DMS 273 treated with DMSO at 0.1 percent for 48 hours (cell line): ENCODE results near the gene C1RL.

Experiments used
- DNase-seq: peaks from one replicate; lab custom pipeline; 2025; lab: John Stamatoyannopoulos, UW

C1RL gene

DNA sequence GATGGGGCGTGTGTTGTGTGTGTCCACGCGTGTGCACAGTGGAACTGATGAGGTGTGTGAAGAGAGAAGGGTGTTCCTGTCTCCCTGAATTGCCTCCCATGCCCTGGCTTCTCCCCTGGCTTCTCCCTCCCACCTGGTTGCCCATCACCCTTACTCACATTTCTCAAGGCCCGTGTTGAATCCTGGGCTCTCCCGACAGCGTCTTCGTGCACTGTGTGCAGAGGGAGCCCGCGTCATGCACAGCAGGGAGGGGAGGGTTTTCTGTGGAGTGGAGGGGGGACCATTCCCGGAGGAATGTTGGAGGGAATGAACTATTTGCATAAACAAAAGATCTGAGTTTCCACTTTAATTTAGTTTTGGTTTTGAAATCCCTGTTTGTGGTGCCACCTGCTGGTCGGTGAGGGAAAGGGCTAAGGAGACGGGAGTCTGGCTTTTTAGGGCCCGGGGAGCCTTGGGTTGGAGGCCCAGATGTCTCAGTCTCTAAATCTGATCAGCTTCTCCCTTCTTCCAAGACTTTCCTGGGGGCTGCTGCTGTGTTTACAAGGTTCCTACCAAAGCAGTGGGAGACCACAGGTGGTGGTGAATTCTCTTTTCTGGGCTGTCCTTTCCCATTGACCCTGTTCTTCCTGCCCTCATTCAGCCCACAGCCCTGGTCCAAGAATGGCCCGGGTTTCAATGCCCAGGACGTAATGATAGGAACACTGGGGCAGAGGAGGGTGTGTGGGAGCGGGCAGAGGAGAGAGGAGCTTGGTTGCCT, 16.6 kb downstream of the C1RL start, which contains the start of gene C1R:
TSS of gene C1R (minus strand) at position 217 of the 757 bp plus-strand sequence. CDS start at position 160, 57 bp downstream.
- no peak for DNase-seq

DNA sequence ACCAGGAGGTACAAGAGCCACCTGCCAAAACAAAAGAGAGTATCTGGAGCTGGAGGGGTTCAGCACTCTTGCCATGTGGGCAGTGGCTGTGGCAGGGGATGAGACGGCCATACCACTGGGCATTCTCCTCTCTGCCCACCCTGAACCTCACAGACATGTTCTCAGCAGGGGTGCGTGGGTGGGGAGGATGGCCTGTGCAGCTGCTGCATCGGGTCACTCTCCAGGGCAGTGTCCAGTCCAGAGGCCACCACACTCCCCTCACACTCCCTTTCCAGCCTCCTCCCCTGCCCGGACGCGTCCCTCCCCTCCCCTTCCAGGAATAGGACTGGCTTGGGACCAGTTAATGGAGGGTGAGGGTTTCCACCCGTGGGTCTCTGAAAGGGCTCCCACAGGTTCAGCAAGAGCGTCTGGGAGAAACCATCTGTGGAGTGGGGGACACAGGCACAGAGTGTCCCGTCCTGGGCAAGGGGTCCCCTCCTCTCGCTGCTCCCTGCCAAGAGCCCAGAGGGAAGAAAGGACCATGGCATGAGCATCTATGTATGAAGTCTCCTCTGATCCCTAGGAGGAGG, 17.3 kb downstream of the C1RL start:
- no peak for DNase-seq

DNA sequence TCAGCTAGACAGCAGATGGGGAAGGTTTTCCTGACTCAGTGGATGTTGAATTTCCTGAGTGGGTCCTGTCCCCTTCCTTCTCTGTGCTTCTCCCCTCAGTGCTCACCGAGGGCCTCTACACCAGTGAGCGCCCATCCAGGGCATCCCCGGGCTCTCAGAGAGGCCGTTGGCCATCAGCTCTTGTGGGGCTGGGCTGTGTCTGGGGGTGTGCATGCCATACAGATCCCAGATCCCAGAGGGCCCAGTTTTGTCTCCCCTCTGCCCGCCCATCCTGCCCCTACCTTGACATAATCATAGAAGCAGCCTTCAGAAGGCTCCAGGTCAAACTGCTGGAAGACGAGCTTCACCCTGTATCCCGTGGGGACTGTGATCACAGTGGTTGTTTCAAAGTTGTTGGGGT, 17.8 kb downstream of the C1RL start:
- no peak for DNase-seq

GRCh38 chr12:7090222-7090998, 18.6 kb downstream of the C1RL start:
- DNase-seq: no peak

GRCh38 chr12:7089196-7089871, 19.7 kb downstream of the C1RL start:
- no peak for DNase-seq

DNA sequence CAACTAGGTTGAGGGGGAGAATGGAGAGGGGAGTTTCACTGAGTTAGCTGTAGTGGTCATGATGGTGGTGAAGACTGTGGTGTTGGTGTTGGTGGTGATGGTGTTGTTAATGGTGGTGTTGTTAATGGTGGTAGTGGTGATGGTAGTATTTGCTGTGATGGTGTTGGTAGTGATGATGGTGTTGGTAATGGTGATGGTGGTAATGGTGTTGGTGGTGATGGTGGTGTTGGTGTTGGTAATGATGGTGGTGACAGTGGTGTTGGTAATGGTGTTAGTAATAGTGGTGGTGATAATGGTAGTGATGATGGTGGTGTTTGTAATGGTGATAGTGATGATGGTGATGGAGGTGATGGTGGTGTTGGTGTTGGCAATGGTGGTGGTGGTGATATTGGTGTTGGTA, 25.9 kb downstream of the C1RL start:
- no peak for DNase-seq

GRCh38 chr12:7081037-7081436, 28.0 kb downstream of the C1RL start:
- DNase-seq: no peak

DNA sequence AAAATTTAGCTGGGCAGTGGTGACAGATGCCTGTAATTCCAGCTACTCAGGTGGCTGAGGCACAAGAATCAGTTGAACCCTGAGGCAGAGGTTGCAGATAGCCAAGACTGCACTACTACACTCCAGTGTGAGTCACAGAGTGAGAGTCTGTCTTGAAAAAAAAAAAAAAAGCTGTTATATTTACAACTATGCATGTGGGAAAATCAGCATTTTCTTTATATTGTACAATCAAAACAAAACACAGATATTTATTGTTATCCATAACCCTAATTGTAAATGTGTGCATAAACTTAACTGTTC, 29.2 kb downstream of the C1RL start:
- no peak for DNase-seq

DNA sequence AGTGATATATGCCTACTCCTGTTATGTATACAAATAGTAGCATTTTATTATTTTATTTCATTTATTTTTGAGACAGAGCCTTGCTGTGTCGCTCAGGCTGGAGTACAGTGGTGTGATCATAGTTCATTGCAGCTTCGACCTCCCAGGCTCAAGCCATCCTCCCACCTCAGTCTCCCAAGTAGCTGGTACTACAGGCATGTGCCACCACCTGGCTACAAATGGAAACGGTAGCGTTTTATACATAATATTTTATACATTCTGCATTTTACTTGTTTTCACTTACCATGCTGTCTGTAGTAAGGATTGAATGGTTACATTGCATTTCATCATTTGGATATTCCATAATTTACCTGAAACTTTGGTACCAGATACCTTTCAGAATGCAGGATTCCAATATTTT, 30.9 kb downstream of the C1RL start:
- no peak for DNase-seq

DNA sequence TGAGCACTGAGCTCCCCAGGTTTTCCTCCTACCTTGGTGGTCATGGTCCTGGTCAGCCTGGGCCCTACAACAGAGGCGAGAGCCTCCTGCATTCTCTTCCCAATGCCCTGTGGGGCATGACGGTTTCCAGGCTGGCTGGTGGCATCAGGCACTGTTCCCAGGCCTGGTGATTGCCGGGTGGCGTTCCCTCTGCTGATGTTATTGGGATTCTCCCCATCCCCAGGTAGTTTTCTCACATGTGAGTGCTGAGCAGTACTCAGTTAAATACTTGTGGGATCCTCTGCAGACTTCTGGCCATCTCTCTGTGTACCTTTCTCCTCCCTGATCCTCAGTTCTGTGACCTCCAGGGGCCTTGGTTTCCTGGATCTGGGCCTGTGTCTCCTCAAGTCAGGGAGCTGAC, 32.5 kb downstream of the C1RL start:
- no peak for DNase-seq

GRCh38 chr12:7075939-7076338, 33.1 kb downstream of the C1RL start:
- no peak for DNase-seq

GRCh38 chr12:7075518-7075917, 33.5 kb downstream of the C1RL start:
- no peak for DNase-seq

- no peak for DNase-seq
Measured at GRCh38 chr12:7073946-7074345, 35.1 kb downstream of the C1RL start.

- no peak for DNase-seq
Measured at GRCh38 chr12:7072554-7072953, 36.5 kb downstream of the C1RL start.

GRCh38 chr12:7072035-7072434, 37.0 kb downstream of the C1RL start:
- no peak for DNase-seq

DNA sequence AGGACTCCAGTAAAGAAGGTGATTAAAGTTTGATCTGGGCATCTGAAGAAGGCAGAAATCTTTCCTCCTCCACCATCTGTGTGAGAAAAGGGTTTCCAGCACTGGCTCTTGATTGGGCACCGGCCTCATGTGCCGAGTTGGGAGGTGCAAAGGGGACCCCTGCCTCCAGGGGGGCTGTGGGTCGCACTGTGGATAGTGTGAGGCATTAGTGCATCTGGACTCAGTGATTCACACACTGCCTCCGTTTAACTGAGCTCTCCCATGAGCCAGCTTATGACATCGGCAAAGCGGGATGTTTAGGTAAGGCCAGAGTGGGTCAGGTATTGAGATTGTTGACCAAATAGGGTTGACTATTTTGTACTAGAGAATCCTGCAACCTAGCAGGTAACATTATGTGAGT, 39.6 kb downstream of the C1RL start:
- DNase-seq: no peak

DNA sequence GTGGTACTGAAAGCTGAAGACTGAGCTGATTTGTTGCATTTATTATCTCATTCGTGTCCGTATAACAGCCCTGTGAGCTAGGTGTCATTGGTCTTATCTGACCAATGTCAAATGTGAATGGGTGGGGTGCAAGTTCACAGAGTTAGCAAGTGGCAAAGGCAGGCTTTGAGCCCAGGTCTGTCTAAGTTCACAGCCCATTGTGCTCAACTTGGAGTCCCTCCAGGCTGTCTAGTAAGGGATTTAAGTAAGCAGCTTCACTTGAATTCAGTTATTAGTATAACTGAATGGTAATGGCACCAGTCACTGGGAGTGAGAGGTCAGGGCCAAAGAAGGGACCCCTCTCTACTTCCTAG, 40.0 kb downstream of the C1RL start:
- no peak for DNase-seq

GRCh38 chr12:7068240-7068993, 40.6 kb downstream of the C1RL start:
- DNase-seq: no peak

DNA sequence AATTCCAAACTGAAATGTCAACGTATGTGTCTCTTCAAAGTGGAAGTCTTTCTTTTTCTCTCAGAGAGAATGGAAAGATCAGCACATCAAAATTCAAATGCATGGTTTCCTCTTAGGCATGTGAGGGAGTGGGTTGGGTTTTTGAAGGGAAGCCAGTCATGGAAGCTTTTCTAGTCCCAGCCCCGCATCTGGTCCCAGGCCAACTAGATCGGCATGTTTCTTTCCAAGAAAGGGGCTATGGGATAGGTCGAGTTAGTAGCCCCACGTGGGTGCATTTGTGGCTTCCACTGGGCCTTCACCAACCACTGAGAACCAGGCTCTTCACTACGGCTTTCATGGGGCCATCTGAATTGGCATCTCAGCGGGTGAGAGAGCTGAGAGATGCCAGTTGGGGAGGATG, 41.9 kb downstream of the C1RL start:
- no peak for DNase-seq

GRCh38 chr12:7066596-7066995, 42.4 kb downstream of the C1RL start:
- DNase-seq: no peak

DNA sequence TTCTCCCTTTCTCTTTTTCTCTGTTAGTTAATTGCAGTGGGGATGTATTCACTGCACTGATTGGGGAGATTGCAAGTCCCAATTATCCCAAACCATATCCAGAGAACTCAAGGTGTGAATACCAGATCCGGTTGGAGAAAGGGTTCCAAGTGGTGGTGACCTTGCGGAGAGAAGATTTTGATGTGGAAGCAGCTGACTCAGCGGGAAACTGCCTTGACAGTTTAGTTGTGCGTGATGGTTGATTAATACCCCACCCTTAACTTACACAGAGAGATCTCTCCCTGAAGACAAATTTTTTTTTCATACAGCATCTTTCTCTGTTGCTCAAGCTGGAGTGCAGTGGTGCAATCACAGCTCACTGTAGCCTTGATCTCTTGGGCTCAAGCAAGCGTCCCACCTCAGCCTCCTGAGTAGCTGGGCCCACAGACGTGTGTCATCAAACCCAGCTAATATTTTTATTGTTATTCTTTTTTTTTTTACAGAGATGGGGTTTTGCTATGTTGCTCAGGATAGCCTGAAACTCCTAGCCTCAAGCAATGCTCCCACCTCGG, 43.9 kb downstream of the C1RL start:
- no peak for DNase-seq

DNA sequence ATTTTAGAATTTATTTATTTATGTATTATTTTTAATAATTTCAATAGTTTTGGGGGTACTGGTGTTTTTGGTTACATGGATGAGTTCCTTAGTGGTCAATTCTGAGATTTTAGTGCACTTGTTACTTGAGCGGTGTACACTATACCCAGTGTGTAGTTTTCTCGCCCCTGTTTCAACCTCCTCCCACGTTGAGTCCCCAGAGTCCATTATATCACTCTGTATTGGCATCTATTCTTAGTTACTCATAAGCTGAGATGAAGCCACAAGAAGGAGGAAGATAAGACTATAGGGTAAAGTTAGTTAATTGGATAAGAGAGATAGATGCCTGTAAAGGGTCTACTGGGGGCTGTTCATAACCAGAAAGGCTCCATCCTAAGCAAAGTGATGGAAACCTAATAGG, 44.5 kb downstream of the C1RL start:
- no peak for DNase-seq
